HepG2 (cell line): ENCODE measurements around the gene WNK4. TPM values are rescaled to one million over a fixed set of nuclear protein-coding genes. Genes with fewer than 3 reads are reported as not detected.

Experiments
- CBX5 ChIP-seq: sonication (generic); formaldehyde crosslinking; IDR thresholded peaks from 2 replicates; pipeline ENCODE4 v1.4.0; 2020; ENCODE audit warnings: missing genetic modification reagents, borderline replicate concordance
- DPF2 ChIP-seq: sonication (generic); formaldehyde crosslinking; IDR thresholded peaks from 2 replicates; pipeline ENCODE4 v1.4.0; 2020; ENCODE audit warnings: mild to moderate bottlenecking, low read depth, missing genetic modification reagents, borderline replicate concordance
- FOXK1 ChIP-seq: sonication (generic); formaldehyde crosslinking; IDR thresholded peaks from 2 replicates; pipeline ENCODE4 v1.4.0; 2020; ENCODE audit warnings: low read depth, missing genetic modification reagents, borderline replicate concordance
- GABPA ChIP-seq, 2 experiments: IDR thresholded peaks; 2 replicates each; pipeline ENCODE4 v1.6.1; 2011 to 2016; ENCODE audit warnings: low read depth in 2 of 2, low read length in 1 of 2, missing biosample characterization in 1 of 2, missing genetic modification characterization in 1 of 2
- GATAD1 ChIP-seq: IDR thresholded peaks from 2 replicates; pipeline ENCODE4 v1.6.1; 2016; ENCODE audit warnings: missing genetic modification reagents, missing compliant biosample characterization
- GATAD2A ChIP-seq: IDR thresholded peaks from 2 replicates; pipeline ENCODE4 v1.6.1; 2016
- HDAC1 ChIP-seq: sonication (generic); formaldehyde crosslinking; IDR thresholded peaks from 2 replicates; pipeline ENCODE4 v1.5.1; 2020; ENCODE audit warnings: mild to moderate bottlenecking, missing genetic modification reagents
- HNRNPK ChIP-seq: fragments of 200-400 bp; formaldehyde crosslinking; IDR thresholded peaks from 2 replicates; pipeline ENCODE4 v1.6.1; 2018; ENCODE audit warnings: low read length, low read depth, moderate library complexity, mild to moderate bottlenecking; ENCODE audit not compliant: poor library complexity, severe bottlenecking
- KDM5B ChIP-seq: sonication (generic); formaldehyde crosslinking; IDR thresholded peaks from 2 replicates; pipeline ENCODE4 v1.4.0; 2020; ENCODE audit warnings: missing genetic modification reagents, mild to moderate bottlenecking, borderline replicate concordance
- POLR2AphosphoS2 ChIP-seq: IDR thresholded peaks from 2 replicates; pipeline ENCODE4 v1.6.1; 2011; ENCODE audit warnings: low read depth, low read length, improper control_type of control experiment
- REPIN1 ChIP-seq: sonication (generic); formaldehyde crosslinking; IDR thresholded peaks from 2 replicates; pipeline ENCODE4 v1.8.0; 2022; ENCODE audit warnings: missing genetic modification reagents, low read depth, mild to moderate bottlenecking, borderline replicate concordance
- SALL1 ChIP-seq: sonication (generic); formaldehyde crosslinking; IDR thresholded peaks from 2 replicates; pipeline ENCODE4 v1.8.0; 2022; ENCODE audit warnings: mild to moderate bottlenecking, missing genetic modification reagents
- SRY ChIP-seq: sonication (generic); formaldehyde crosslinking; IDR thresholded peaks from 2 replicates; pipeline ENCODE4 v1.8.0; 2022; ENCODE audit warnings: mild to moderate bottlenecking, missing genetic modification reagents
- SSRP1 ChIP-seq: IDR thresholded peaks from 2 replicates; pipeline ENCODE4 v1.6.1; 2016; ENCODE audit warnings: control low read depth
- ZNF138 ChIP-seq: sonication (generic); formaldehyde crosslinking; IDR thresholded peaks from 2 replicates; pipeline ENCODE4 v1.5.0; 2020; ENCODE audit warnings: mild to moderate bottlenecking, low read depth, missing genetic modification reagents
- ZNF331 ChIP-seq: sonication (generic); formaldehyde crosslinking; IDR thresholded peaks from 2 replicates; pipeline ENCODE4 v1.4.0; 2020; ENCODE audit warnings: missing genetic modification reagents
- polyA plus RNA-seq, 8 experiments: library from polyadenylated mRNA; depleted of rRNA in 3 of 8; stranded (reverse) in 7 of 8; unstranded in 1 of 8; fragments of >200 nt; fragmentation: Illumina TruSeq in 4 of 8; extraction: Trizol in 4 of 8; gene quantifications; 2 replicates each; pipeline versions ENCODE4 v1.2.1 to v1.2.3, GENCODE V29; 2011 to 2016; ENCODE audit warnings: low read depth in 4 of 8, missing spikeins in 1 of 8, mixed read lengths in 1 of 8; ENCODE audit not compliant: insufficient read depth in 1 of 8
- total RNA-seq, 5 experiments: library from RNA; depleted of rRNA; stranded (reverse); fragments of >200 nt; fragmentation: Illumina TruSeq; extraction: Trizol; gene quantifications; 2 replicates each; pipeline ENCODE4 v1.2.3, GENCODE V29; 2016; ENCODE audit warnings: low read depth in 1 of 5
- TF ChIP-seq, protein P1 (sequence below): sonication (generic); formaldehyde crosslinking; IDR thresholded peaks from 2 replicates; pipeline ENCODE4 v1.8.1; 2023; ENCODE audit warnings: mild to moderate bottlenecking, missing genetic modification reagents
- TF ChIP-seq, protein P2 (sequence below): sonication (generic); formaldehyde crosslinking; IDR thresholded peaks from 2 replicates; pipeline ENCODE4 v1.4.0; 2020; ENCODE audit warnings: missing genetic modification reagents, low read depth, mild to moderate bottlenecking, borderline replicate concordance
- TF ChIP-seq, protein P3 (sequence below): sonication (generic); formaldehyde crosslinking; IDR thresholded peaks from 2 replicates; pipeline ENCODE4 v1.4.0; 2020; ENCODE audit warnings: missing genetic modification reagents, borderline replicate concordance
- TF ChIP-seq, protein P4 (sequence below): sonication (generic); formaldehyde crosslinking; conservative IDR thresholded peaks from 2 replicates; pipeline ENCODE4 v1.8.1; 2023; ENCODE audit warnings: missing genetic modification reagents
- TF ChIP-seq, protein P5 (sequence below): sonication (generic); formaldehyde crosslinking; IDR thresholded peaks from 2 replicates; pipeline ENCODE4 v1.5.1; 2020; ENCODE audit warnings: missing genetic modification reagents, mild to moderate bottlenecking, borderline replicate concordance

WNK4 gene
- total and polyA plus RNA-seq, 2 of the 13 experiments (the other 11 are each of a cell fraction or from before 2014, with no cell fraction given), result 2.7 to 13.7 TPM

DNA sequence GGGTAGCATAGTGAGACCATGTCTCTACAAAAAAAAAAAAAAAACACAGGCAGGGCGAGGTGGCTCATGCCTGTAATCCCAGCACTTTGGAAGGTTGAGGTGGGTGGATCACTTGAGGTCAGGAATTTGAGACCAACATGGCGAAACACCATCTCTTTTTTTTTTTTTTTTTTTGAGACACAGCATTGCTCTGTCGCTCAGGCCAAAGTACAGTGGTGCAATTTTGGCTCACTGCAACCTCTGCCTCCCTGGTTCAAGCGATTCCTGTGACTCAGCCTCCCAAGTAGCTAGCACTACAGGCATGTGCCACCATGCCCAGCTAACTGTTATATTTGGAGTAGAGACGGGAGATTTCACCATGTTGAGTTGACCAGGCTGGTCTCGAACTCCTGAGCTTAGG lies 14.3 kb upstream of the WNK4 start (continued):
- TF ChIP-seq CBX5 (CRISPR knock-in tag) (0 out of 2 replicates have a peak, but pooled peaks have one; percentile 66), FOXK1 (CRISPR knock-in tag) (no peak), SRY (CRISPR knock-in tag) (no peak), POLR2AphosphoS2 (no peak), SALL1 (CRISPR knock-in tag) (peak; percentile 24; the same call in 1 of the 2 replicates), GABPA (IDR thresholded peaks at IDR 0.05; ENCODE audit: low read depth, low read length) (no peak), GABPA (CRISPR knock-in tag; IDR thresholded peaks at IDR 0.05; ENCODE audit: low read depth) (no peak), DPF2 (CRISPR knock-in tag) (peak; percentile 38; the same call in 1 of the 2 replicates), SSRP1 (CRISPR knock-in tag) (no peak), GATAD2A (CRISPR knock-in tag) (peak; percentile 41; the same call in 1 of the 2 replicates), ZNF331 (no peak), ZNF138 (CRISPR knock-in tag) (no peak), GATAD1 (CRISPR knock-in tag) (no peak), KDM5B (no peak), HDAC1 (no peak), REPIN1 (no peak), HNRNPK (no peak)
- TF ChIP-seq, protein P1, sequence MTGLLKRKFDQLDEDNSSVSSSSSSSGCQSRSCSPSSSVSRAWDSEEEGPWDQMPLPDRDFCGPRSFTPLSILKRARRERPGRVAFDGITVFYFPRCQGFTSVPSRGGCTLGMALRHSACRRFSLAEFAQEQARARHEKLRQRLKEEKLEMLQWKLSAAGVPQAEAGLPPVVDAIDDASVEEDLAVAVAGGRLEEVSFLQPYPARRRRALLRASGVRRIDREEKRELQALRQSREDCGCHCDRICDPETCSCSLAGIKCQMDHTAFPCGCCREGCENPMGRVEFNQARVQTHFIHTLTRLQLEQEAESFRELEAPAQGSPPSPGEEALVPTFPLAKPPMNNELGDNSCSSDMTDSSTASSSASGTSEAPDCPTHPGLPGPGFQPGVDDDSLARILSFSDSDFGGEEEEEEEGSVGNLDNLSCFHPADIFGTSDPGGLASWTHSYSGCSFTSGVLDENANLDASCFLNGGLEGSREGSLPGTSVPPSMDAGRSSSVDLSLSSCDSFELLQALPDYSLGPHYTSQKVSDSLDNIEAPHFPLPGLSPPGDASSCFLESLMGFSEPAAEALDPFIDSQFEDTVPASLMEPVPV (CRISPR knock-in tag), result no peak
- TF ChIP-seq, protein P2, sequence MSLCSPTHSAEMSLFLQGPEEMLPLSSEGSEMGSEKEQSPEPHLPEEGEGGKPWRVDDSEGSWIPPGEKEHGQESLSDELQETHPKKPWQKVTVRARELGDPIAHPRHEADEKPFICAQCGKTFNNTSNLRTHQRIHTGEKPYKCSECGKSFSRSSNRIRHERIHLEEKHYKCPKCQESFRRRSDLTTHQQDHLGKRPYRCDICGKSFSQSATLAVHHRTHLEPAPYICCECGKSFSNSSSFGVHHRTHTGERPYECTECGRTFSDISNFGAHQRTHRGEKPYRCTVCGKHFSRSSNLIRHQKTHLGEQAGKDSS, result no peak
- TF ChIP-seq, protein P3, sequence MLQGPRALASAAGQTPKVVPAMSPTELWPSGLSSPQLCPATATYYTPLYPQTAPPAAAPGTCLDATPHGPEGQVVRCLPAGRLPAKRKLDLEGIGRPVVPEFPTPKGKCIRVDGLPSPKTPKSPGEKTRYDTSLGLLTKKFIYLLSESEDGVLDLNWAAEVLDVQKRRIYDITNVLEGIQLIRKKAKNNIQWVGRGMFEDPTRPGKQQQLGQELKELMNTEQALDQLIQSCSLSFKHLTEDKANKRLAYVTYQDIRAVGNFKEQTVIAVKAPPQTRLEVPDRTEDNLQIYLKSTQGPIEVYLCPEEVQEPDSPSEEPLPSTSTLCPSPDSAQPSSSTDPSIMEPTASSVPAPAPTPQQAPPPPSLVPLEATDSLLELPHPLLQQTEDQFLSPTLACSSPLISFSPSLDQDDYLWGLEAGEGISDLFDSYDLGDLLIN (CRISPR knock-in tag), result no peak
- TF ChIP-seq, protein P4, sequence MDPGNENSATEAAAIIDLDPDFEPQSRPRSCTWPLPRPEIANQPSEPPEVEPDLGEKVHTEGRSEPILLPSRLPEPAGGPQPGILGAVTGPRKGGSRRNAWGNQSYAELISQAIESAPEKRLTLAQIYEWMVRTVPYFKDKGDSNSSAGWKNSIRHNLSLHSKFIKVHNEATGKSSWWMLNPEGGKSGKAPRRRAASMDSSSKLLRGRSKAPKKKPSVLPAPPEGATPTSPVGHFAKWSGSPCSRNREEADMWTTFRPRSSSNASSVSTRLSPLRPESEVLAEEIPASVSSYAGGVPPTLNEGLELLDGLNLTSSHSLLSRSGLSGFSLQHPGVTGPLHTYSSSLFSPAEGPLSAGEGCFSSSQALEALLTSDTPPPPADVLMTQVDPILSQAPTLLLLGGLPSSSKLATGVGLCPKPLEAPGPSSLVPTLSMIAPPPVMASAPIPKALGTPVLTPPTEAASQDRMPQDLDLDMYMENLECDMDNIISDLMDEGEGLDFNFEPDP, result 0 out of 2 replicates have a peak, but pooled peaks have one; percentile 61
- TF ChIP-seq, protein P5, sequence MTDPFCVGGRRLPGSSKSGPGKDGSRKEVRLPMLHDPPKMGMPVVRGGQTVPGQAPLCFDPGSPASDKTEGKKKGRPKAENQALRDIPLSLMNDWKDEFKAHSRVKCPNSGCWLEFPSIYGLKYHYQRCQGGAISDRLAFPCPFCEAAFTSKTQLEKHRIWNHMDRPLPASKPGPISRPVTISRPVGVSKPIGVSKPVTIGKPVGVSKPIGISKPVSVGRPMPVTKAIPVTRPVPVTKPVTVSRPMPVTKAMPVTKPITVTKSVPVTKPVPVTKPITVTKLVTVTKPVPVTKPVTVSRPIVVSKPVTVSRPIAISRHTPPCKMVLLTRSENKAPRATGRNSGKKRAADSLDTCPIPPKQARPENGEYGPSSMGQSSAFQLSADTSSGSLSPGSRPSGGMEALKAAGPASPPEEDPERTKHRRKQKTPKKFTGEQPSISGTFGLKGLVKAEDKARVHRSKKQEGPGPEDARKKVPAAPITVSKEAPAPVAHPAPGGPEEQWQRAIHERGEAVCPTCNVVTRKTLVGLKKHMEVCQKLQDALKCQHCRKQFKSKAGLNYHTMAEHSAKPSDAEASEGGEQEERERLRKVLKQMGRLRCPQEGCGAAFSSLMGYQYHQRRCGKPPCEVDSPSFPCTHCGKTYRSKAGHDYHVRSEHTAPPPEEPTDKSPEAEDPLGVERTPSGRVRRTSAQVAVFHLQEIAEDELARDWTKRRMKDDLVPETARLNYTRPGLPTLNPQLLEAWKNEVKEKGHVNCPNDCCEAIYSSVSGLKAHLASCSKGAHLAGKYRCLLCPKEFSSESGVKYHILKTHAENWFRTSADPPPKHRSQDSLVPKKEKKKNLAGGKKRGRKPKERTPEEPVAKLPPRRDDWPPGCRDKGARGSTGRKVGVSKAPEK (CRISPR knock-in tag), result no peak
